Breast epithelium (tissue), 4 donors: ENCODE measurements around the gene NUBP1. TPM values are rescaled to one million over a fixed set of nuclear protein-coding genes. Genes with fewer than 3 reads are reported as not detected.
"Not testable (repeated sequence)": the region's sequence is repeated elsewhere in the genome, so short reads cannot be mapped to it uniquely, and the experiment has no call there.

Experiments
- DNase-seq, 2 donors: peaks; one replicate each; pipeline ENCODE4 v3.0.0-alpha.2; 2019; ENCODE audit warnings: low spot score in 2 of 2
- H3K27ac ChIP-seq, 2 donors: fragments of 200-600 bp; sonication (generic) in 1 of 2; one replicate each; pipeline ENCODE4 v1.5.1; 2016 to 2019; ENCODE audit warnings: mild to moderate bottlenecking in 1 of 2
- H3K27me3 ChIP-seq, 2 donors: fragments of 200-600 bp; sonication (generic) in 1 of 2; one replicate each; pipeline versions ENCODE4 v1.5.1 to v1.6.0; 2017 to 2019; ENCODE audit warnings: control low read depth in 1 of 2, mild to moderate bottlenecking in 1 of 2
- H3K36me3 ChIP-seq: fragments of 200-600 bp; one replicate; pipeline ENCODE4 v1.5.1; 2019
- H3K4me1 ChIP-seq, 2 donors: fragments of 200-600 bp; sonication (generic); one replicate each; pipeline ENCODE4 v1.5.1; 2016 to 2019; ENCODE audit warnings: control low read depth in 1 of 2
- H3K4me3 ChIP-seq, 3 donors: fragments of 200-600 bp; sonication (generic); 1 replicate in 2 of 3; 2 replicates in 1 of 3; pipeline ENCODE4 v1.5.1; 2016 to 2019; ENCODE audit warnings: mild to moderate bottlenecking in 3 of 3, moderate library complexity in 2 of 3
- H3K9me3 ChIP-seq, 2 donors: fragments of 200-600 bp; sonication (generic) in 1 of 2; one replicate each; pipeline ENCODE4 v1.5.1; 2016 to 2019; ENCODE audit warnings: control low read depth in 1 of 2
- CTCF ChIP-seq, 3 donors: fragments of 450-650 bp; IDR thresholded peaks; one replicate each; pipeline ENCODE4 v1.5.1; 2016 to 2017; ENCODE audit warnings: antibody characterized with exemption in 3 of 3, mild to moderate bottlenecking in 3 of 3, moderate library complexity in 3 of 3
- POLR2A ChIP-seq: fragments of 450-650 bp; IDR thresholded peaks from one replicate; pipeline ENCODE4 v1.6.1; 2016; ENCODE audit warnings: antibody characterized with exemption, mild to moderate bottlenecking, moderate library complexity
- POLR2AphosphoS5 ChIP-seq, 3 donors: sonication (generic); formaldehyde crosslinking; IDR thresholded peaks; one replicate each; pipeline ENCODE4 v1.6.1; 2017; ENCODE audit warnings: antibody characterized with exemption in 3 of 3
- intact Hi-C: fragments of 100-400 bp; cut with DNase I; formaldehyde crosslinking; loops from one replicate; pipeline ENCODE4 v1.15.1; 2023; ENCODE audit warnings: low total_unique reads
- total RNA-seq, 3 donors: library from RNA; depleted of rRNA; stranded (reverse); fragments of >200 nt; gene quantifications; one replicate each; pipeline ENCODE4 v1.1.0, GENCODE V29; 2016

The NUBP1 gene
- total RNA-seq, 3 donors from 2014 or later, result 19.7 to 32.1 (median 28.8) TPM

- TF ChIP-seq POLR2AphosphoS5 (IDR thresholded peaks at IDR 0.05) (no peak), POLR2A (no peak), CTCF (IDR thresholded peaks at IDR 0.05) (no peak)
- H3K27me3 ChIP-seq, result no peaks in the 10 kb centered on the region
- DNase-seq, result no peak
- H3K4me1 ChIP-seq, result no peaks in the 10 kb centered on the region
- H3K36me3 ChIP-seq, result no peaks in the 10 kb centered on the region
- no peaks in the 10 kb centered on the region for H3K9me3 ChIP-seq
- H3K27ac ChIP-seq, result no peak overlapping the region
- no peak overlapping the region for H3K4me3 ChIP-seq
- intact Hi-C loops, result no loop called here
These were observed 27.3 kb downstream of the NUBP1 start for GRCh38 chr16:10770907-10771306.

- no peaks in the 10 kb centered on the region for H3K27me3 ChIP-seq
- no peak for DNase-seq
- intact Hi-C loops, result no loop called here
- no peaks in the 10 kb centered on the region for H3K4me1 ChIP-seq
- no peak for TF ChIP-seq POLR2AphosphoS5 (IDR thresholded peaks at IDR 0.05)
- TF ChIP-seq CTCF (IDR thresholded peaks at IDR 0.05), result no peak
- no peak for TF ChIP-seq POLR2A
- H3K27ac ChIP-seq, result no peak overlapping the region
- H3K9me3 ChIP-seq, result no peaks in the 10 kb centered on the region
- H3K36me3 ChIP-seq, result no peaks in the 10 kb centered on the region
- H3K4me3 ChIP-seq, result no peak overlapping the region
These were observed 32.6 kb downstream of the NUBP1 start for GRCh38 chr16:10776280-10776679.

GRCh38 chr16:10776923-10777322 lies 33.3 kb downstream of the NUBP1 start:
- H3K27ac ChIP-seq, H3K4me1 ChIP-seq, H3K4me3 ChIP-seq, H3K9me3 ChIP-seq, DNase-seq, intact Hi-C loops, H3K27me3 ChIP-seq, H3K36me3 ChIP-seq: not testable (repeated sequence)

GRCh38 chr16:10777356-10777755 lies 33.7 kb downstream of the NUBP1 start:
- no peak for DNase-seq
- Histone ChIP-seq H3K27ac (no peak overlapping the region), H3K4me1 (no peaks in the 10 kb centered on the region), H3K27me3 (no peaks in the 10 kb centered on the region), H3K36me3 (no peaks in the 10 kb centered on the region), H3K4me3 (no peak overlapping the region), H3K9me3 (no peaks in the 10 kb centered on the region)
- TF ChIP-seq POLR2A, result no peak
- no peak for TF ChIP-seq POLR2AphosphoS5 (IDR thresholded peaks at IDR 0.05)
- no peak for TF ChIP-seq CTCF (IDR thresholded peaks at IDR 0.05)
- intact Hi-C loops, result no loop called here

GRCh38 chr16:10779908-10780307 lies 36.3 kb downstream of the NUBP1 start:
- H3K9me3 ChIP-seq, H3K27ac ChIP-seq, H3K4me3 ChIP-seq, intact Hi-C loops, H3K4me1 ChIP-seq, H3K36me3 ChIP-seq, DNase-seq, H3K27me3 ChIP-seq: not testable (repeated sequence)

- no peaks in the 10 kb centered on the region for H3K4me1 ChIP-seq
- no peak for DNase-seq
- TF ChIP-seq CTCF (IDR thresholded peaks at IDR 0.05) (no peak), POLR2AphosphoS5 (IDR thresholded peaks at IDR 0.05) (no peak), POLR2A (no peak)
- no peaks in the 10 kb centered on the region for H3K27me3 ChIP-seq
- H3K9me3 ChIP-seq, result no peaks in the 10 kb centered on the region
- no peaks in the 10 kb centered on the region for H3K36me3 ChIP-seq
- intact Hi-C loops, result no loop called here
- no peak overlapping the region for H3K27ac ChIP-seq
- H3K4me3 ChIP-seq, result no peak overlapping the region
These were observed 37.0 kb downstream of the NUBP1 start for GRCh38 chr16:10780628-10781027.
